GM19023 (cell line): ENCODE results near the gene HDAC4.
"Not testable (repeated sequence)": the region's sequence is repeated elsewhere in the genome, so short reads cannot be mapped to it uniquely, and the experiment has no call there.

Experiments
- ATAC-seq: cut with Tn5 transposase; IDR thresholded peaks from one replicate; pipeline ENCODE4 v1.9.1; 2021; ENCODE audit warnings: mild to moderate bottlenecking, moderate library complexity; ENCODE audit not compliant: unreplicated experiment

HDAC4 gene

DNA sequence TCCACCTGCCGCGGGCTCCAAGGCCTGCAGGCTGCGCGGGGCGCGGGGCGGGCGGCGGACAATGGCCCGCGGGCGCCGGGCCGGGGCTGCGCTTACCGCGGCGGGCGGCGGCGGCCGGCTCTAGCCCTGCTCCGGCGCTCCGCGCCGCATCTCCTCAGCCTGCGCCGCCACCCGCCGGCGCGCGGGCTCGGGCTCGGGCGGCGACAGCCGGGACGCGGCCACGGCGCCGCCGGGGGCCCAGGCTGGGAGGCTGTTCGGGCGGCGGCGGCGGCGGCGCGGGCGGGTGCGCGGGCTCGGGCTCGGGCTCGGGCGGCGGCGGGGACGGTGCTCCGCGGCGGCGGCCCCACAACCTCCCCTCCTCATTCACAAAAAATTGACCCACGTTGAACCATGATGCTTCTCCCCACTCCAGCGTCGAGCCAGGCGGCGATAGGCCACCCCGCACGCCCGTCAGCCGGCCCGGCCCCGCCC lies at the start of gene HDAC4:
Gene HDAC4 (minus strand): TSS at position 425 of the 471 bp plus-strand sequence. CDS start 48,321 bp downstream, outside the sequence.
- peak; percentile 3 for ATAC-seq

DNA sequence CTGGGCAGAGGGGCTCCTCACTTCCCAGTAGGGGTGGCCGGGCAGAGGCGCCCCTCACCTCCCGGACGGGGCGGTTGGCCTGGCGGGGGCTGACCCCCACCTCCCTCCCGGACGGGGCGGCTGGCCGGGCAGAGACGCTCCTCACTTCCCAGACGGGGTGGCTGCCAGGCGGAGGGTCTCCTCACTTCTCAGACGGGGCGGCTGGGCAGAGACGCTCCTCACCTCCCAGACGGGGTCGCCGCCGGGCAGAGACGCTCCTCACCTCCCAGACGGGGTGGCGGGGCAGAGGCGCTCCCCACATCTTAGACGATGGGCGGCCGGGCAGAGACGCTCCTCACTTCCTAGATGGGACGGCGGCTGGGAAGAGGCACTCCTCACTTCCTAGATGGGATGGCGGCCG lies 48.6 kb upstream of the HDAC4 start:
- ATAC-seq, result not testable (repeated sequence)

DNA sequence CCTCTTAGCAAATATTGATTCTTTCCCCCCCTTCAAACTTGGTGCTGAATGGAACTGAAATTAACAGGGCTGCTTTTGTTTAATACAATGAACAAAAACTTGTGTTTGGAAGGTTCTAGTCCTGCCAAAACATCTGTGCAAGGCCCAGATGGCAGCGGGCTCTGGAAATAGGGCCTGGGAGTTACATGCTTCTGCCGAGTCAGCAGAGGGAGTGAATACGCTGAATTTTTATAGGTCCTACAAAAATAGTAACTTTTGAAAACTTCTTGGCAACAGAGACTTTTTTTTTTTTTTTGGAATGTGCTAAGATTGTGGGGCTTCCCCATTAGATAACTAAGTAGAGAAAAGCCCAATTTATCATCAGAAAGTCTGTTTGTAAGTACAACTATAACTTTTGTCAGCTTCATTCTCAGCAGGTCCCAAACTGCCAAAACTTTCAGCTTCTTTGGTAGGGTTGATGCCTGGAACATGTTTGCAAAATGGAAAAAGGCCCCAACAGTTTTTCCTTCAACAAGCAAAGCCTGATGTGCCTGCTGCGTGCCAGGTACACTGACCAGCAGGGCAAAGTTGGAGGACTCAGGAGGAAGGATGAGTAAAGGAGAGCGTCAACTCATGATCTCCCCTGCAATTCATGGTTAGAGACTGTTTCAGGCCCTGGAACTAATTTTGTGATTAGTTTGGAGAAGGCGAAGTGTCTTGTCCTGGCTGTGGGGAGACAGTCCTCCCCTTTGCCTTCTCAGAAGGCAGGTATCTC lies 45.1 kb upstream of the HDAC4 start:
- ATAC-seq, result no peak

DNA sequence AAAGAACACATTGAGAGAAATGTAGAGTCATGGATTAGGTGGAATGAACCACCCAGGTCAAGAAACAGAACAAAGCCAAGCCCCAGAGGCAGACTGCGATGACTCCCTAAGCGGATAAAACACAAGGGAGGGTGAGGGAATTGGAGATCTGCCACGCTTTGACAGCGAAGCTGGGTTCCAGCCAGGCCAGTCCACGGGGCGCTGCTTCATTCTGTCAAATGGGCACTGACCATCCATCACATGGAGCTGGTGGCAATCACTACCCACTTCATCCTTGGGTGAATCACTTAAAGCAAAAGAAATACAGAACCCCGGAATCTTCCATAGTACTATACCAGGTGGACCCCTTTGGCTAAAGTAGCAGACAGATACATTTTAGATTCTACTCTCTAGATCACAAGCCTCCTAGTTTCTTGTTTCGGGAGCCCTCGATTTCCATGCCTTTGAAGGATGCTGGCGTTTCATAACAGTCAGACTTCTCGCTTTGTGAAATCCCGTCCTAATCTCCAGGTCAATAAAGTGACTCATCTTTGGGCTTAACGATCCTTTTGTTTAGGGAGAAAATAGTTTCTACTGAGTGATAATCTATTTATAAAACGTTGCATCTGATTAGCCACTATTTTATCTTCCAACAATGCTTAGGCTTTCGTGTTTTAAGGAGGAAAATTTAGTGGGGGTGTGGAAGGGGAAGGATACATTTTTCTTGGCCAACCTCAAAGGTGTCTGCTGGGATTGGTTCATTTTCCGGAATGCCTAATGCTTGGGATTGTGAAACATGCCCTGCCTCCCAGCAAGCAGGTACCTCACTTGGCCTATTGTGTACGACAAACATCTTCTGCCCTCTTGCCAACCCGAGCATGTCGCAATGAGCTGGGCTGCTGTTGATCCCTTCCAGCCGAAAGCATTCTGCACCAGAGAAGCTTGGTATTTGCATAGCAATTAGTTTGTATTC lies 44.1 kb upstream of the HDAC4 start:
- no peak for ATAC-seq

GRCh38 chr2:239443666-239444567 lies 43.1 kb upstream of the HDAC4 start:
- ATAC-seq, result no peak

DNA sequence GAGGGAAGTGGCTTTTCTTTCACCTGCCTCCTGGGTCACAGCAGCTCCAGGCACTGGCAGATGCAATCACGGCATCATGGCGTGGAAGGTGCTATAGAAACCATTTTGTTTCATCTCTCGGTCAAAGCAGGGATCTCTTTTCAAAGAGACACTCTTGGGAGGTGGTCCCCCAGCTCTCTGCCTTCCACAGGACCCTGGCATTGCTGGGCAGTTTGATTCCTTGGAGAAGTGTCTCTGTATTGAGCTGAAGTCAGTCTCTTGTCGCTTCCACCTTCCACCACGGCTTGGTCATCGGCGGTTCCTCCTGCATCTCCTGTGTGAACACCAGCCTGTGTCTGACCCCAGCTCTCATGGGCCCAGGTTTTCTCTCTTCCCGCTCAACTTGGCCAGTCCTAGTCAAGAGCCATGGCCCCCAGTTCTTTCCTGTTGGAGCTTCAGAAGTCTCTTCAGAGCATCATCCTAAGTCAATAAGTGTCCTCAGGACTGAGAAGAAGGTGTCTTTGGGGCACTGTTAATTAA lies 42.3 kb upstream of the HDAC4 start:
- no peak for ATAC-seq

GRCh38 chr2:239442192-239442591 lies 41.4 kb upstream of the HDAC4 start:
- no peak for ATAC-seq

GRCh38 chr2:239441261-239442078 lies 40.6 kb upstream of the HDAC4 start:
- ATAC-seq, result no peak

DNA sequence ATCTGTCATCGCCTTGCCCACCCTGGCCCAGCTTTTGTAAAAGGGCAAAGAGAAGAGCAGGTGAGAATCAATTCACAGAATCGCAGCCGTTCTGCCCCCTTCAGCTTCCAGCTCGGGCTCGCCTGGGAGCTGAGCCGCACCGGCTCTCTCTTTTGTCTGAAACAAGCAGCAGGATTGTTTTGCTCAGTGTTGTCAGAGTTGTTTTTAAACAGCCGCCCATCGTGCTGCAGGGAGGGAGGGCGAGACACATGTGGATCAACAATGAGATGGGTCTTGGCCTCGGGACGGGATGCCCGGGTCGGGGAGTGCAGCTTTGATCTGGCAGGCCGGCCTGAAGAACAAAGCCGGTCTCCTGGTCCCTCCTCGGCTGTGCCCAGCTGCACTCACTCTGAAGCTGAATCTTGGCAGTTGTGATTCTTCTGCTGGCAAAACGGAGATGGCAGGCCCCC lies 39.7 kb upstream of the HDAC4 start:
- no peak for ATAC-seq

DNA sequence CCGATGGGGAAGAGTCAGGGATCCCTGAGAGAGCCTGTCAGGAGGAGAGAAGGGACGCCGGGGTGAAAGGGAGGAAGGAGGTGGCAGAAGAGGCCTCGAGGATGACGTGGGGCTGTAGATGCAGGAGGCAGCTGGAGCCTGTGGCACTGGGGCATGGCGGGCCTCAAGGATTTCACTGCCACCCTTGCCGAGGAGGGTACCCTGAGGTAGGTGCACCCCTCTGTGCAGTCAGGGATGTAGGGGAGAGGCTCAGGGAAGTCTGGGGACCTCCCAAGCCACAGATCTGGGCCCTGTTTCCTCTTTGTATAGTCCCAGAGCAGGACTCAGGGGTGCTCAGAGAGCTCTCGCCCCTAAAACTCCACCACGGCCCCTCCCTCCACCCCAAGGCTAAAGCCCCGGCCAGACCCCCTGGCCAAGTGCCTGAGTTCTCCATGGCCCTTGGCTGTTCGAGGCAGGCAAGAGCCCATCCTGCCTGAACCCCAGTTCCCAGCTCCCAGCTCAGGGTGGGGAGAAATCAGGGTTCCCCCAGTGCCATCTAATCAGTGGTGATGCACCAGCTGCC lies 39.0 kb upstream of the HDAC4 start:
- no peak for ATAC-seq

DNA sequence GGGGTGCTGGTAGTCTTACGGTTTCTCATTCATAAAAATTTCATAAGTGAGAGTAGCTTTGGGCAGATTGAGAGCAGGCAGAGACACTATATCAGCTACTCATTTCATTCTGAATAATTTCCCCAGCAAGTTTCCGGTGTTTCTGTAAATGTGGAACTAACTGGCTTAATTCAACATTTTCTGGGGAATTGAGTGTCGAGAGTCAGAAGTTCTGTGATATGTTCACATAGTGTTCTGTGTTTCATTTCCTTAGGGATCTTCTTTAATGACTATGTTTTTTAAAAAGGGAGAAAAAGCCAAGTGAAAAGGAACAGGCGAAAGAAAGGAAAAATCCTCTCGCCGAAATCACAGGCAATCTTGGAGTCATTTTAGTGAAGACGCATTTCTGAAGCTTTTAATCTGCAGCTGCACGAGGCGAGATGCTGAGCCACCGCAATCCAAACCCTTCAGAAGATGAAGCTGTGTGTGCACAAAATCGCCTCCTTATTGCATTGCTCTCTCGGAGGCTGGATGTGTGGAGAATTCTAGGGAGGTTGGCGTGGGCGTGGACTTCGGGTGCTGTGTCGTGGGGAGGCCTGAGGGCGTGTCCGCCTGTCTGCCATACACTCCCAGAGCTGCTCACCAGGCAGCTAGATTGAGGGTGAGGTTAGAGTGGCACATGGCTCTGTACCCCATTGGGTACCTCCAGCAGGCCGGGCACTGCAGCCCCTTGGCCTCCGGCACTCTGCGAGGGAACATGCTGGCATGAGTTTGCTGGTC lies 38.4 kb upstream of the HDAC4 start:
- no peak for ATAC-seq

DNA sequence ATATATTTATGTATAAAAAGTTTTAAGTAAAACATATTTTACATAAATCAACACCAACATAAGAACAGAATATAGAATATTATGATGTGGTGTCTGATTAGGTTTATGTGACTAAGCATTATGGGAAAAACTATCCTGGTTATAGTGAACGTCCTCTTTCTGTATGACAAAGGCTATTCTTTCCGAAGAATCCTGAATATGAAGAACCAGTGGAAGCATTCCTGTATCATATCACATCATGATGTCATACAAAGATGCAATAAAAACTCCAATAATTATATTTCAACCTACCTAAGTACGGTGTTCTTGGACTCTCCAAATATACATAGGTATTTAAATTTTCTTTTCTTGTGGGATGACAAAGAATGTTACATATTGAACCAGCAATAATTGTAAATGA lies 37.5 kb upstream of the HDAC4 start:
- ATAC-seq, result no peak

DNA sequence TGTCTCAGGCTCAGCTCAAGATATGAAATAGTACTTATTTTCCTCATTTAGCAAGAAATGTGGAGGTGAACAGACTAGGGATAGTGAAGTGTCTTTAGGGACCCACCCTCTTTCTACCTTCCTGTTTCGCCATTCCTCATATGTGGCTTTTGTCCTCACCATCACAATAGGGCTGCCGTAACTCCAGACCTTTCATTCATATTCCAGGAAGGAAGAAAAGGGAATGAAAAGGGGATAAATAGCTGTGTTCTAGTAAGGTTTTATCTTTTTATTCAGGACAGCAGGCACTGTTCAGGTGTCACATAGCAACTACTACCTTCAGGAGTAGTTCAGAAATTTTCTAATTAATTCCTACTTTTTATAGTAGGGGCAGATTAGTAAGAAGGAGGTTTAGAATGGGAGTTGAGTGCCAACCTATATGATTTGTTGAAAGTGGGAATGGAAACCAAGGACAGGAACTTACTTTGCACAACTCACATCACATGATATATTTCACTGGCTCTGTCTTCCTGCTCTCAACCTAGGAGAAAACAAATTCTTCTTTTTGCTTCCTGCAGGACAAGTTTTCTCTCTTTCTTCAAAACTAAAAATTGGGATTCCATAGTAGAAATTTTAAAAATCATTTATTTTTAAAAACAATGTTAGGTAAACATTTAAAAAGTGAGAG lies 36.0 kb upstream of the HDAC4 start:
- ATAC-seq, result no peak

DNA sequence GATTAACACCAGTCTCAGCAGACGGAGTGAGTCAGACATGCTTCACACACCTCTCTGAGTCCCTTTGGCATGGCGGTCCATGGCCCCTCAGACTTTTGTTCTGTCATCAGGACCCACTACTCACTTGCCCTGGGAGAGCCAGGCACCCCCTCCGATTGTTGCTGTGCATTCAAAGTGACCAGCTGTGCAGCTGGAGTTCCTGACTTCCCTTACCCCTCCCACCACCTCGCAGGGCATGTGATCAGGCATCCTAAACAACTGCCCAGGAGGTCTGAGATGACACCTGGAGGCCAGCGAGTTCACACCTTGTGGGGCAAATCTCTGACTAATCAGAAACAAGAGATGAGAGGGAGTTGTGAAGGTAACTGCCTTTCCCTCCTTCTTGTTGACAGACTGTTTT lies 35.3 kb upstream of the HDAC4 start:
- ATAC-seq, result no peak

DNA sequence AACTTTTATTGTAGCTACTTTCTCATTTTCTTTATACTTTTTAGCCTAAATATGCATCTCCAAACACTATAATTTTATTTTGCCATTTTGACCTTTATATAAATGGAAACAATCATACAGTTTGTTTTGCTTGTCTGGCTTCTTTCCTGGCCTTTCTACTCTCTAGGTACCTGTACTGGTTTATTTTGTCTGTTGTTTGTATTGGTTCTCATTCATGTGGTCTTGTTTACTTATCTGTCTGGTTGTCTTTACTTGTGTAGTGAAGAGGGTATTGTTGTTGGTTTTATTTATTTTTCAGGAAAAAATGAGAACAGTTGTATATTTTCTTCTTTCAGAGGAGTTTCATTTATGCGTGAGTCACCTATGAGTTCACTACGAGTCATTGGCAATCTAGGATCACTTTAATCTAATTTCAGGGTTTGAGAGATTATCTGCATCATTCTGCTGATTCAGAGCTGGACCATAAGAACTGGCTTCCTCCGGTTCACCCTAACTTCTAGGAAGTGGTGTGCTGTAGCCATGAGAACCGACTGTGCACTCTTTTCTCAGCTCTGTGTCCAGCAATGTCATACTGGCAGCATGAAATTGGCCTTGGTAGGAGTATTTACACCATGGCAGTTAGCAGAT lies 33.1 kb upstream of the HDAC4 start:
- ATAC-seq, result no peak

DNA sequence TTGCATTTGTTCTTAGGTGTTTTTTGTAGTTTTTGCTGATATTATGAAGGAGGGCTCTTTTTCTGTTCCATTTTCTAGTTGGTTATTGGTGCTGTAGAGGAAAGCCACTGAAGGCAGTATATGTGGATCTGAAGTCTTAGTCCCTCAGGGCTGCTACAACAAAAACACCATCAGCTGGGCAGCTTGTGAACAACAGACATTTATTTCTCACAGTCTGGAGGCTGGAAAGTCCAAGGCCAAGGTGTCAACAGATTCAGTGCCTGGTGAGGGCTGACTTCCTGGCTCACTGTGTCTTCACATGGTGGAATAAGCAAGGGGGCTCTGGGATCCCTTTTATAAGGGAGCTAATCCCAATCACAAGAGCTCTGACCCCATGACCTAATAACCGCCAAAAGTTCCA lies 31.4 kb upstream of the HDAC4 start:
- no peak for ATAC-seq

DNA sequence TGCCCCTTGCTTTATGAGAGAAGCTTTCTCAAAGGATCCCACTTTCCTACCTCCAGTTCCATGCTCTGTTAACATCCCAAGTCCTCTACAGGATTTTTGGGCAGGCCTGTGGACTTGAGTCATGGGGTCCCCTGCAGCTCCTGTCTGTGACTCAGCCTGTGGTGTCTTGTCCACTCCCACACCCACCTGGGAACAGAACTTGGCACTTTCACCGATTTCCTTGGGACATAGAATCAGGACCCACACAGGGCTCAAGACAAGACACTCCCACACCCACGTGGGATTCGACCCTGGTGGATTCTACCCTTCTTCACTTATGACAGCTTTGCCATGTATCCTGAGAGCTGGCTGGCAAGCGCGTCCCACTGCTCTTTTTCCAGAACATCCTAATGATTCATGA lies 30.7 kb upstream of the HDAC4 start:
- no peak for ATAC-seq
